CD4-positive, alpha-beta T cell treated with Interleukin-17A for 1 hour (primary cell): ENCODE data around the gene TIGD2.
"Not testable (repeated sequence)": the region's sequence is repeated elsewhere in the genome, so short reads cannot be mapped to it uniquely, and the experiment has no call there.

Experiments
- DNase-seq: peaks from one replicate; pipeline ENCODE4 v3.0.0-alpha.2; 2020

The TIGD2 gene

GRCh38 chr4:89121387-89122068 lies 10.2 kb downstream of the TIGD2 start:
- no peak for DNase-seq

- DNase-seq: no peak
Measured at GRCh38 chr4:89123451-89123851, 12.1 kb downstream of the TIGD2 start.

DNA sequence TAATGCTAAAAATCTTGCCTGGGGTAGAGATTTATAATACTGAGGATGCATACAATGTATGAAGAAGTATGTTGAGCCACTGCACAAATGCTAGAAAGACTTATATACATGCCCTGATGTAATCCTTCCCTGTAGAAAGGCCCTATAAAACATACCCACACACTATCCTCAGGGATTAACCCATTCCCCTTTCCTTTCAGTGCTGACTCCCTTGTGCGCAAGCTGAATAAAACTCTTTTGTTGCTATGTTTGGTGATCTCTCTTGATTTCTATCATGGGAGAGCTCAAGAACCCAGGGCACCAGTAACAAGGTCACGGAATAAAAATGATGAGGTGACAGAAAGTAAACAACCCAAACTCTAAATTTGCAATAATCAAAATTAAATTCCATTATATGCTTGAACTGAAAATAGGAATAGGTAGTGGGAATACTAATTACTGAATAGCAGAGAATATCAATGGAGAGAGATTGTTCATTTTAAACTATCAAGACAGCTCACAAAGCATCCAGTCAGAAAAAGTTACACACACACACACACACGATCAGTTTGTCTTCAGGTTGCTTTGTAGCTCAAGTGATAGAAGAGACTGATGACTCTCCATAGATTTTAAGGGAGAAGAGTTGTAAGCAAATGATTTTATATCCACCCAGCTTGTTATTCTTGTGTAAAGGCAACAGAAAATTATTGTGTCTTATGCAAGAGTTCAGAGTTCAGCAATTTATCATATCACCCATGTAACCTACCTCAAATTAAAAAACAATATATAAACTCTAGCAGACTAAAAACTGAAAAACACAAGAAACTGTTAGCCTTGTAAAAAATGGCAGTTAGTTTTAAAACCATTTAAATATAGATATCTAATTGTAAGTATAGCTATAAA lies 14.8 kb downstream of the TIGD2 start:
- no peak for DNase-seq

- DNase-seq: no peak
Measured at GRCh38 chr4:89129080-89129640, 17.8 kb downstream of the TIGD2 start.

DNA sequence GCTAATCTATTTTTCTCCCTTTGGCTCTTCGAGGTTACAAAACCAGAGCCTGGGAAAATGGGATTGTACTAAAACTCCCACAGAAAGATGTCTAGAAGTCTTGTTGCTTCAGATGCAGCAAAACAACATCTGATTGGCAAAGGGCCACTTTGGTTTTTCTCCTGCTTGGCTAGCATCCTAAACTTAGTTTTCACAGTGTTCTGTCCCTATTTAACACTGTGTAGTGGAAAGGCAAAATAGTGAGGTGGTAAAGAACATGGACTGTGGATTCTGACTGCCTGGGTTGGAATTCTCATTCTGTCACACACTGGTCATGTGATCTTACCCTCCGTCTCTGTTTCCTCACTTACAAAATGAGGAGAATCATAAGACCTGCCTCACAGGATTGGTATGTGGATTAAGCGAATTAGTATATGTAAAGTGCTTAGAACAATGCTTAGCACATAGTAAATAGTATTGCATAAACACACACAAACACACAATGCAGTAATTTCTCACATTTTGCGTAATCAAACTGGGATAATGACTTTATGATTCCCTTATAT lies 23.5 kb downstream of the TIGD2 start:
- no peak for DNase-seq

- DNase-seq: no peak
Measured at GRCh38 chr4:89136525-89136924, 25.2 kb downstream of the TIGD2 start.

DNA sequence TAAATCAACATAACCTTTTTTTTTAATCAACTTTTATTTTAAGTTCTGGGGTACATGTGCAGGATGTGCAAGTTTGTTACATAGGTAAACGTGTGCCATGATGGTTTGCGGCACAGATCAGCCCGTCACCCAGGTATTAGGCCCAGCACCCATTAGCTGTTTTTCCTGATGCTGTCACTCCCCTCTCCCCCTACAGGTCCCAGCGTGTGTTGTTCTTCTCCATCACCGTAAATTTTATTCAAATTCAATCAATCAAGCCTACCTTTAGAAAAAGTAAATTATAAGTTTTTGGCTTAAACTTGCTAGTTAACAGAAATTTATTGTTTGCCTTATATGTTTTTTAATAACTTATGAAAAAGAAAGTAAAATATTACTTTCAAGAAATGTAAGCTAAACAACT lies 25.9 kb downstream of the TIGD2 start:
- no peak for DNase-seq

DNA sequence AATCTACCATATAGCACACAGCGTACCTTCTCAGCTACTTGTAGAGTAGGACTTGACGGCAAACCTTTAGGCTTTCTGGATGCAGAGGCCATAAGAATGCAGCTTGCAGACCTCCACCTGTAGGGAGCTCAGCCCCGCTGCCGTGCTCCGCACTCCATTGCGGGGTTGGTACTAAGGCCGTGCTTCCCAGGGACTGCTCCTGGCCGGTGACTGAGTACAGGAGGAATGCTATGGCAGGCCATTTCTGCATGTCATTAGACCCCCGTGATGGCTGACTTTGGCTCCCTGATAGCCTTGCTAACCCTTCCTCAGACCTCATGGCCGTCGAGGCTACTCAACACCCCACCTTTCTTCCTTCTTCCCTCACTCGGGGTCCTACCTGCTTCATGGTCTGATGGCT lies 26.4 kb downstream of the TIGD2 start:
- DNase-seq: no peak

- no peak for DNase-seq
Measured at GRCh38 chr4:89140168-89140759, 28.9 kb downstream of the TIGD2 start.

GRCh38 chr4:89142691-89143669 lies 31.6 kb downstream of the TIGD2 start:
- DNase-seq: no peak

GRCh38 chr4:89144652-89145051 lies 33.3 kb downstream of the TIGD2 start:
- DNase-seq: not testable (repeated sequence)

- no peak for DNase-seq
Measured at GRCh38 chr4:89146196-89146595, 34.9 kb downstream of the TIGD2 start.

- no peak for DNase-seq
Measured at GRCh38 chr4:89152972-89153371, 41.6 kb downstream of the TIGD2 start.

DNA sequence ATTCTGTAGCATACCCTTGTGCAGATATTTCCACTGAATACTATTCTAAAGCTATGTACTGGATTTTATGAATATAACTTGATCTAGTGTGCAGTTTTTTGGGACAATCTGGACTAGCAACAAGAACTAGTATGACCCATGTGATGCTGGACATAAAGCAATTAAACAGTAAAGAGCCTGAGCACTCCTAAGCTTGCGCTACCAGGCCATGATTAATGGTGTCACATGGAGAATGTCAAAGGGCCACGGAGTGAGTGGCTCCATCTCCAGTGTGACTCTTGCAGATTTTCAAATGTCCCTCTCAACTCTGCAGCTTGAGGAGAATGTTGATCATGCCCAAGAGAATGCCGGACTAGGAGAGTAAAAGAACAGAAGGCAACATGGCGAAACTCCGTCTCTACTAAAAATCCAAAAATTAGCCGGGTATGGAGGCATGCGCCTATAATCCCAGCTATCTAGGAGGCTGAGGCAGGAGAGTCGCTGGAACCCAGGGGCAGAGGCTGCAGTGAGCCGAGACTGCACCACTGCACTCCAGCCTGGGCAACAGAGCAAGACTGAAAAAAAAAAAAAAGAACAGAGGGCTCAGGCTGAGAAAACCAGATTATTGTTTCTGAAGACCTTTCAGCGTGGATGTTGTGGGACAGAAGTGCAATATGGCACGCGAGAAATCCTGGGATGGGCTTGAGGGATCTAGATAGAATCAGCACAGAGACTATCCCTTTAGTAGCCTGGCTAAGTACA lies 45.0 kb downstream of the TIGD2 start:
- DNase-seq: no peak

DNA sequence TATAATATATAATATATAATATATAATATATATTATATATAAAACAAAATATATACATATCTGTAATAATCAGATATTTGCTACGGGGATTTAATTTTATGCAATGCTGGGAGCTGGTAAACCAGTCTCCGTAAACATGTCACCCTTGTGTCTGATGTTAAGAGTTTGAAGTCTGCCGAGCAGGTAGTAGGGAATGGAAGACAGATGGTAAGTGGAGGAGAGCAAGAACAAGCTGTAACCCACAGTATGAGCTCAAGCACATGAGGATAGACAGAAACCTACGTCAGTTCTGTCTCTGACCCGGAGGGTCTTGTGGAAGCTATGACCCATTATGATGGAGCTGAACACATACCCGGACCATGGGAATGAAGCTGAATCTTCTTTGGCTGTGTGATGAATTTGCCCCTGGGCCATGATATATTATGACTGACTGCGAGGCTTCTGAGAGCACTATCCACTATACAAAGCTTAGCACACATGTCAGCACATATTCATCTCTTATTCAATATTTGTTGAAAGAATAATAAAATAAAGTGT lies 46.2 kb downstream of the TIGD2 start:
- DNase-seq: no peak

- peak; percentile 53 for DNase-seq
Measured at GRCh38 chr4:89158884-89159503, 47.7 kb downstream of the TIGD2 start.

- no peak for DNase-seq
Measured at GRCh38 chr4:89160806-89161205, 49.5 kb downstream of the TIGD2 start.

GRCh38 chr4:89161841-89162240 lies 50.5 kb downstream of the TIGD2 start:
- DNase-seq: no peak

GRCh38 chr4:89162496-89162895 lies 51.2 kb downstream of the TIGD2 start:
- DNase-seq: no peak

- no peak for DNase-seq
Measured at GRCh38 chr4:89162987-89163386, 51.7 kb downstream of the TIGD2 start.

DNA sequence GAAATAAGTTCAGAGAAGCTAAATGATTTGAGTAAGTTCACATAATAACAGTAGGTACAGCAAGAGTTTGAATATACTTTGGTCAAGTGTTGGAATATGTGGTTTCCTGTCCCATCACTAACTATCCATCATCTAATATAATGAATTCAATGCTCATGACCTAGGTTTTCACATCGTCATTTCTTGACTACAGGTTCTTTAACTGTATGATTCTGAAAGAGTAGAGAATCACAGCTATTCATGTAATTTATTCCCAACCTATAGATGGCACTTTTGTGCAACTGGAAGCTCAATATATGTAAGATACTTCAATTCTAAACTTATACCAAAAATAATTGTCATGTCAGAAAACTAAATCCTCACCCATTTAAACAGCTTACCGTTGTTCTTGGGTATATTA lies 53.1 kb downstream of the TIGD2 start:
- DNase-seq: no peak
